Pulmonary artery endothelial cell (primary cell): ENCODE measurements around the gene TIMM13. TPM values are rescaled to one million over a fixed set of nuclear protein-coding genes. Genes with fewer than 3 reads are reported as not detected.

Source experiments
- DNase-seq: peaks from one replicate; pipeline ENCODE4 v3.0.0-alpha.2; 2011; ENCODE audit warnings: low read depth, low spot score
- total RNA-seq: library from RNA; depleted of rRNA; stranded (reverse); fragments of >200 nt; gene quantifications from 2 replicates; pipeline ENCODE4 v1.2.3, GENCODE V29; 2014

TIMM13 gene
- total RNA-seq, 1 donor from 2014 or later = 60.3 TPM

- no peak for DNase-seq
Measured at GRCh38 chr19:2454962-2455850, 27.8 kb upstream of the TIMM13 start.

- no peak for DNase-seq
Measured at GRCh38 chr19:2454199-2454961, 27.0 kb upstream of the TIMM13 start.

- no peak for DNase-seq
Measured at GRCh38 chr19:2453431-2454025, 26.1 kb upstream of the TIMM13 start.

- no peak for DNase-seq
Measured at GRCh38 chr19:2451741-2452140, 24.4 kb upstream of the TIMM13 start.

- no peak for DNase-seq
Measured at GRCh38 chr19:2451138-2451537, 23.8 kb upstream of the TIMM13 start.

GRCh38 chr19:2449019-2449418 lies 21.6 kb upstream of the TIMM13 start:
- DNase-seq = no peak

GRCh38 chr19:2446381-2446780 lies 19.0 kb upstream of the TIMM13 start:
- no peak for DNase-seq

- no peak for DNase-seq
Measured at GRCh38 chr19:2444251-2445002, 17.0 kb upstream of the TIMM13 start.

GRCh38 chr19:2443785-2444182 lies 16.4 kb upstream of the TIMM13 start:
- DNase-seq = no peak

- DNase-seq = no peak
Measured at GRCh38 chr19:2443116-2443784, 15.9 kb upstream of the TIMM13 start.

GRCh38 chr19:2441096-2441752 lies 13.8 kb upstream of the TIMM13 start:
- no peak for DNase-seq

- DNase-seq = no peak
Measured at GRCh38 chr19:2440515-2440914, 13.1 kb upstream of the TIMM13 start.

GRCh38 chr19:2438178-2438577 lies 10.8 kb upstream of the TIMM13 start:
- DNase-seq = no peak

GRCh38 chr19:2436926-2437325 lies 9.5 kb upstream of the TIMM13 start:
- no peak for DNase-seq

- DNase-seq = no peak
Measured at GRCh38 chr19:2436384-2436783, 9.0 kb upstream of the TIMM13 start.

GRCh38 chr19:2434721-2435265 lies 7.4 kb upstream of the TIMM13 start:
- no peak for DNase-seq

GRCh38 chr19:2434267-2434666 lies 6.9 kb upstream of the TIMM13 start:
- no peak for DNase-seq

GRCh38 chr19:2433854-2434253 lies 6.5 kb upstream of the TIMM13 start:
- no peak for DNase-seq

- DNase-seq = no peak
Measured at GRCh38 chr19:2432131-2432848, 4.9 kb upstream of the TIMM13 start.
